K562 (cell line): ENCODE measurements around the gene ANO10. TPM values are rescaled to one million over a fixed set of nuclear protein-coding genes. Genes with fewer than 3 reads are reported as not detected.
A peak's percentile ranks its signal among the peaks of the same experiment; 100 is the strongest.

Experiments
- AFF4 ChIP-seq: sonication (generic); formaldehyde crosslinking; IDR thresholded peaks from 2 replicates; pipeline ENCODE4 v1.8.0; 2023; ENCODE audit warnings: mild to moderate bottlenecking, missing genetic modification reagents
- ATF6 ChIP-seq: sonication (generic); formaldehyde crosslinking; IDR thresholded peaks from 2 replicates; pipeline ENCODE4 v1.4.0; 2020; ENCODE audit warnings: mild to moderate bottlenecking, missing genetic modification reagents
- ERF ChIP-seq: fragments of 450-650 bp; formaldehyde crosslinking; IDR thresholded peaks from 2 replicates; pipeline ENCODE4 v1.4.0; 2020; ENCODE audit warnings: mild to moderate bottlenecking, mixed read lengths
- MAFG ChIP-seq: fragments of 450-650 bp; conservative IDR thresholded peaks from 2 replicates; pipeline ENCODE4 v1.6.1; 2016; ENCODE audit warnings: missing genetic modification characterization, missing compliant biosample characterization
- PCBP1 ChIP-seq: fragments of 200-400 bp; formaldehyde crosslinking; IDR thresholded peaks from 2 replicates; pipeline ENCODE4 v1.6.1; 2018; ENCODE audit warnings: mild to moderate bottlenecking, low read depth, low read length; ENCODE audit not compliant: poor library complexity, severe bottlenecking
- RREB1 ChIP-seq: fragments of 250-450 bp; sonication (Bioruptor Pico); IDR thresholded peaks from 2 replicates; pipeline ENCODE4 v1.4.0; 2020
- SMARCB1 ChIP-seq: IDR thresholded peaks from 2 replicates; pipeline ENCODE4 v1.6.1; 2011; ENCODE audit warnings: improper control_type of control experiment, low read depth; ENCODE audit not compliant: insufficient read length
- SPI1 ChIP-seq: IDR thresholded peaks from 2 replicates; pipeline ENCODE4 v1.6.1; 2011; ENCODE audit warnings: low read depth, low read length, control low read depth, borderline replicate concordance
- polyA plus RNA-seq, 8 experiments: library from polyadenylated mRNA; depleted of rRNA in 4 of 8; stranded (reverse) in 5 of 8; unstranded in 3 of 8; fragments of >200 nt; fragmentation: Nextera tagmentation in 2 of 8; fragmentation: Illumina TruSeq in 1 of 8; extraction: Ambion mirVana in 2 of 8; extraction: Trizol in 1 of 8; gene quantifications; 2 replicates each; pipeline versions ENCODE4 v1.2.1 to v1.2.3, GENCODE V29; 2011 to 2014; ENCODE audit warnings: inconsistent platforms in 1 of 8, missing spikeins in 1 of 8
- total RNA-seq, 7 experiments: library from RNA; depleted of rRNA in 6 of 7; stranded (reverse); fragments of >200 nt in 6 of 7; fragmentation: Illumina TruSeq in 2 of 7; extraction: Trizol in 2 of 7; gene quantifications; 2 replicates each; pipeline versions ENCODE4 v1.2.1 to v1.2.3, GENCODE V29; 2011 to 2021; ENCODE audit warnings: low replicate concordance in 1 of 7
- TF ChIP-seq, protein P1 (sequence below): fragments of 450-650 bp; conservative IDR thresholded peaks from 2 replicates; pipeline ENCODE4 v1.6.1; 2016; ENCODE audit warnings: missing genetic modification characterization, low read depth, mild to moderate bottlenecking, control low read depth, missing compliant biosample characterization
- TF ChIP-seq, protein P2 (sequence below): fragments of 250-450 bp; sonication (Bioruptor Pico); IDR thresholded peaks from 2 replicates; pipeline ENCODE4 v1.5.0; 2021; ENCODE audit warnings: mild to moderate bottlenecking, moderate library complexity

Gene ANO10
- total and polyA plus RNA-seq, 9 of the 15 experiments (the other 6 are each of a cell fraction or from before 2014, with no cell fraction given): 6.4 to 46.0 (median 32.3) TPM

GRCh38 chr3:43632269-43632733, 10.5 kb upstream of the ANO10 start (continued):
- TF ChIP-seq, protein P1, sequence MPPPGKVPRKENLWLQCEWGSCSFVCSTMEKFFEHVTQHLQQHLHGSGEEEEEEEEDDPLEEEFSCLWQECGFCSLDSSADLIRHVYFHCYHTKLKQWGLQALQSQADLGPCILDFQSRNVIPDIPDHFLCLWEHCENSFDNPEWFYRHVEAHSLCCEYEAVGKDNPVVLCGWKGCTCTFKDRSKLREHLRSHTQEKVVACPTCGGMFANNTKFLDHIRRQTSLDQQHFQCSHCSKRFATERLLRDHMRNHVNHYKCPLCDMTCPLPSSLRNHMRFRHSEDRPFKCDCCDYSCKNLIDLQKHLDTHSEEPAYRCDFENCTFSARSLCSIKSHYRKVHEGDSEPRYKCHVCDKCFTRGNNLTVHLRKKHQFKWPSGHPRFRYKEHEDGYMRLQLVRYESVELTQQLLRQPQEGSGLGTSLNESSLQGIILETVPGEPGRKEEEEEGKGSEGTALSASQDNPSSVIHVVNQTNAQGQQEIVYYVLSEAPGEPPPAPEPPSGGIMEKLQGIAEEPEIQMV (tag): no peak
- TF ChIP-seq AFF4 (CRISPR knock-in tag) (no peak), PCBP1 (no peak), RREB1 (CRISPR knock-in tag) (no peak), MAFG (peak; percentile 96), SMARCB1 (no peak), ERF (CRISPR knock-in tag) (no peak), ATF6 (no peak), SPI1 (no peak)
- TF ChIP-seq, protein P2, sequence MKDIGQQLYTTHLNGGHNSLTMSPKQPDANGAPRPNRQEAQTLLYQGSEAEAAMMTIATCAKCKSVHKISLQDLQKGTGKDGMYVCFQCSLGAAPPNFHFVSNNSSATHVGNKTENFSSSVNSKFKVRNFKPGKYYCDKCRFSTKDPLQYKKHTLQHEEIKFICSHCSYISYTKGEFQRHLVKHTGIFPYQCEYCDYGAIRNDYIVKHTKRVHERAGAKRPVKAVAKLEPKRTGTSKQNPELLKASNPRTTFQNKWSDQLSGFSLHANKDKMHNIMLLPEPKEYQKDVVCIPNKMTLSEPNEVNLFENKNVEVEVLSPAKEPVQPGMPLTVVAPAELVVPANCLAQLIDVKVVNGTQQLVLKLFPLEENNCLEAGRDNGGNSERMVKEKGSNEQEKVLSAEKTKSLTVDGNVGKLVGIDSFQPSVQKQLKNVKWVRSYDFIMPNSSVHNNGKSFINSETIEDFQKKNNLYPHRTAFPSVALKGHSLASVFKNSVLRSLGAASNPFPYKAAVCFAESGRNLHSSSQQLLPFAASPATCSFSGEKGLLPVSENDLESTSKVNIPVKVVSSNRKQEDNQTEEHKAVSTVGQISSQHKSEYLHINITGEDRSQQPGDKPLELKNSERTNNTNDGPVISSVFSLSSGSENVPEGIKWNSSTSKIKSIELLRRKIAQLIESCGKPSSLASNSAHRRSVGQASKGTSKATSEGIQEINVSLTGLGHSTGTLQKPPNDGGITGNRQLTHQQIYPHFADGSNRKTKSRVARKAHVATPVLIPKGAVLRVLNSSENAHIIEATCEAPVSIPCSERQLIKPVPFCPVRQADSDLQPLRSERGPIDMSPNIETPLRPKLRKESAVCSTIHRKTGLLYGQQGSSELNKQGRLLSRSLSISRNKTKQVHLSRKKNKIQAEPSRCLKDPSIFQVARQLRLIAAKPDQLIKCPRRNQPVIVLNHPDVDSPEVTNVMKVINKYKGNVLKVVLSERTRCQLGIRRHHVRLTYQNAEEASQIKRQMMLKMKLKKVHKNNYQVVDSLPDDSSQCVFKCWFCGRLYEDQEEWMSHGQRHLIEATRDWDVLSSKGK (CRISPR knock-in tag): no peak
